WTC11 (cell line): ENCODE data around the gene CPLANE1.

Experiments used
- NFYB ChIP-seq: sonication (generic); formaldehyde crosslinking; conservative IDR thresholded peaks from 2 replicates; pipeline ENCODE4 v1.8.0; 2022; ENCODE audit warnings: low read depth, missing genetic modification reagents
- PRRX2 ChIP-seq: fragments of 250-450 bp; sonication (Bioruptor Pico); IDR thresholded peaks from 2 replicates; pipeline ENCODE4 v1.8.0; 2021; ENCODE audit warnings: mild to moderate bottlenecking
- TF ChIP-seq, protein P1 (sequence below): fragments of 200-600 bp; IDR thresholded peaks from 2 replicates; pipeline ENCODE4 v1.8.0; 2022; ENCODE audit warnings: antibody characterized with exemption

DNA sequence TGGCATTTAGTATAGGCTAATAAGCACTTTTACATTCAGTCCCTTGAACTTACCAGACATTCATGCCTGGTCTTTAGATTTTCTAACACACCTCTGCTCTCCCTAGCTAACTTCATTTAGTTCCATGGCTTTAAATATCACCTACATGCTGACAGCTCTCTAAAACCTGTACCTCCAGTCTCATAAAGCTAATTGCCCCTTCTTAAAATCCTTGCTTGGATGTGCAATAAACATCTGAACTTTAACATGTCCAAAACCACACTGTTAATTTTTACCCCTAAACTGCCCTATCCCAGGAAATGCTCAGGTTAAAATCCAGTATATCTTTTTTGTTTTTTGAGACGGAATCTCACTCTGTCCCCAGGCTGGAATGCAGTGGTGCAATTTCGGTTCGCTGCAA lies 139.8 kb downstream of the CPLANE1 start:
- TF ChIP-seq NFYB: no peak
- no peak for TF ChIP-seq PRRX2 (CRISPR knock-in tag)
- TF ChIP-seq, protein P1, sequence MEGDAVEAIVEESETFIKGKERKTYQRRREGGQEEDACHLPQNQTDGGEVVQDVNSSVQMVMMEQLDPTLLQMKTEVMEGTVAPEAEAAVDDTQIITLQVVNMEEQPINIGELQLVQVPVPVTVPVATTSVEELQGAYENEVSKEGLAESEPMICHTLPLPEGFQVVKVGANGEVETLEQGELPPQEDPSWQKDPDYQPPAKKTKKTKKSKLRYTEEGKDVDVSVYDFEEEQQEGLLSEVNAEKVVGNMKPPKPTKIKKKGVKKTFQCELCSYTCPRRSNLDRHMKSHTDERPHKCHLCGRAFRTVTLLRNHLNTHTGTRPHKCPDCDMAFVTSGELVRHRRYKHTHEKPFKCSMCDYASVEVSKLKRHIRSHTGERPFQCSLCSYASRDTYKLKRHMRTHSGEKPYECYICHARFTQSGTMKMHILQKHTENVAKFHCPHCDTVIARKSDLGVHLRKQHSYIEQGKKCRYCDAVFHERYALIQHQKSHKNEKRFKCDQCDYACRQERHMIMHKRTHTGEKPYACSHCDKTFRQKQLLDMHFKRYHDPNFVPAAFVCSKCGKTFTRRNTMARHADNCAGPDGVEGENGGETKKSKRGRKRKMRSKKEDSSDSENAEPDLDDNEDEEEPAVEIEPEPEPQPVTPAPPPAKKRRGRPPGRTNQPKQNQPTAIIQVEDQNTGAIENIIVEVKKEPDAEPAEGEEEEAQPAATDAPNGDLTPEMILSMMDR: no peak
